ENCODE results near the gene LIPT2.
A peak's percentile ranks its signal among the peaks of the same experiment; 100 is the strongest.
"Not testable (repeated sequence)": the region's sequence is repeated elsewhere in the genome, so short reads cannot be mapped to it uniquely, and the experiment has no call there.

Gene LIPT2
- 3.7 to 7.1 reads per million in 2 experiments for total RNA-seq

GRCh38 chr11:74492974-74493790 lies at the start of gene LIPT2:
LIPT2 (minus strand) TSS chr11:74493724; CDS start chr11:74493703, 21 bp downstream.
- DNase-seq (ENCODE audit: low read depth), result peak; percentile 96

- DNase-seq (ENCODE audit: low read depth), result no peak
Observed at GRCh38 chr11:74541466-74541865, 47.9 kb upstream of the LIPT2 start.

- DNase-seq (ENCODE audit: low read depth), result no peak
Observed at GRCh38 chr11:74540270-74540669, 46.7 kb upstream of the LIPT2 start.

GRCh38 chr11:74538680-74539079 lies 45.2 kb upstream of the LIPT2 start:
- no peak for DNase-seq (ENCODE audit: low read depth)

- DNase-seq (ENCODE audit: low read depth), result no peak
Observed at GRCh38 chr11:74535371-74536160, 42.0 kb upstream of the LIPT2 start.

- not testable (repeated sequence) for DNase-seq (ENCODE audit: low read depth)
Observed at GRCh38 chr11:74534946-74535275, 41.4 kb upstream of the LIPT2 start.

- DNase-seq (ENCODE audit: low read depth), result no peak
Observed at GRCh38 chr11:74534216-74534945, 40.9 kb upstream of the LIPT2 start.

GRCh38 chr11:74533421-74533820 lies 39.9 kb upstream of the LIPT2 start:
- no peak for DNase-seq (ENCODE audit: low read depth)

GRCh38 chr11:74532501-74533246 lies 39.1 kb upstream of the LIPT2 start:
- DNase-seq (ENCODE audit: low read depth), result no peak

- no peak for DNase-seq (ENCODE audit: low read depth)
Observed at GRCh38 chr11:74524978-74525377, 31.5 kb upstream of the LIPT2 start.

GRCh38 chr11:74524501-74524900 lies 31.0 kb upstream of the LIPT2 start:
- DNase-seq (ENCODE audit: low read depth), result no peak

- DNase-seq (ENCODE audit: low read depth), result no peak
Observed at GRCh38 chr11:74522776-74523175, 29.3 kb upstream of the LIPT2 start.

- DNase-seq (ENCODE audit: low read depth), result no peak
Observed at GRCh38 chr11:74521666-74522252, 28.2 kb upstream of the LIPT2 start.

- no peak for DNase-seq (ENCODE audit: low read depth)
Observed at GRCh38 chr11:74520927-74521665, 27.6 kb upstream of the LIPT2 start.

GRCh38 chr11:74520316-74520715 lies 26.8 kb upstream of the LIPT2 start:
- DNase-seq (ENCODE audit: low read depth), result no peak

- no peak for DNase-seq (ENCODE audit: low read depth)
Observed at GRCh38 chr11:74519710-74520109, 26.2 kb upstream of the LIPT2 start.

GRCh38 chr11:74517592-74517991 lies 24.1 kb upstream of the LIPT2 start:
- not testable (repeated sequence) for DNase-seq (ENCODE audit: low read depth)

- DNase-seq (ENCODE audit: low read depth), result no peak
Observed at GRCh38 chr11:74507582-74507981, 14.1 kb upstream of the LIPT2 start.

- no peak for DNase-seq (ENCODE audit: low read depth)
Observed at GRCh38 chr11:74506823-74507222, 13.3 kb upstream of the LIPT2 start.

GRCh38 chr11:74505911-74506310 lies 12.4 kb upstream of the LIPT2 start:
- no peak for DNase-seq (ENCODE audit: low read depth)

All from T follicular helper cell (primary cell).